GM23338 (cell line): ENCODE data around the gene SON. TPM values are rescaled to one million over a fixed set of nuclear protein-coding genes. Genes with fewer than 3 reads are reported as not detected.
A peak's percentile ranks its signal among the peaks of the same experiment; 100 is the strongest.

Experiments
- ATAC-seq: fragments of 200-7000 bp; cut with Tn5 transposase; 3 replicates; pipeline ENCODE4 v1.9.1; 2020
- DNase-seq: peaks from one replicate; pipeline ENCODE4 v3.0.0-alpha.2; 2015; ENCODE audit warnings: low spot score
- H2AFZ ChIP-seq: fragments of 200-600 bp; sonication (generic); 2 replicates; pipeline ENCODE4 v1.8.0; 2016; ENCODE audit warnings: antibody characterized with exemption, mild to moderate bottlenecking, moderate library complexity
- H3F3A ChIP-seq: fragments of 200-600 bp; sonication (generic); replicated peaks from 2 replicates; pipeline ENCODE4 v1.8.0; 2017; ENCODE audit warnings: antibody characterized with exemption, mixed run types, low read depth
- H3K27ac ChIP-seq: fragments of 200-600 bp; sonication (generic); 2 replicates; pipeline ENCODE4 v1.6.1; 2016; ENCODE audit warnings: low read depth
- H3K27me3 ChIP-seq: fragments of 200-600 bp; sonication (generic); 2 replicates; pipeline ENCODE4 v1.8.0; 2016; ENCODE audit warnings: mild to moderate bottlenecking, mixed run types, moderate library complexity; ENCODE audit not compliant: insufficient read depth
- H3K36me3 ChIP-seq: fragments of 200-600 bp; sonication (generic); 2 replicates; pipeline ENCODE4 v1.8.0; 2016; ENCODE audit warnings: mild to moderate bottlenecking; ENCODE audit not compliant: insufficient read depth
- H3K4me1 ChIP-seq: fragments of 200-600 bp; sonication (generic); 2 replicates; pipeline ENCODE4 v1.8.0; 2016; ENCODE audit warnings: mild to moderate bottlenecking, moderate library complexity; ENCODE audit not compliant: insufficient read depth
- H3K4me2 ChIP-seq: fragments of 200-600 bp; sonication (generic); 2 replicates; pipeline ENCODE4 v1.7.1; 2017; ENCODE audit warnings: mixed run types
- H3K4me3 ChIP-seq: fragments of 200-600 bp; sonication (generic); 2 replicates; pipeline ENCODE4 v1.6.1; 2016; ENCODE audit warnings: mixed run types
- H3K79me2 ChIP-seq: fragments of 200-600 bp; sonication (generic); replicated peaks from 2 replicates; pipeline ENCODE4 v1.8.0; 2017; ENCODE audit warnings: mild to moderate bottlenecking; ENCODE audit not compliant: insufficient read depth
- H3K9me2 ChIP-seq: fragments of 200-600 bp; sonication (generic); 2 replicates; pipeline ENCODE4 v1.8.0; 2017; ENCODE audit not compliant: insufficient read depth
- H4K20me1 ChIP-seq: fragments of 200-600 bp; sonication (generic); replicated peaks from 2 replicates; pipeline ENCODE4 v1.8.0; 2017; ENCODE audit warnings: mild to moderate bottlenecking; ENCODE audit not compliant: insufficient read depth
- H3K27ac Mint-ChIP-seq: 2 replicates; pipeline ENCODE4 v1.8.0; 2020; ENCODE audit warnings: inconsistent platforms, mild to moderate bottlenecking, moderate library complexity, mixed read lengths
- H3K27me3 Mint-ChIP-seq: 3 replicates; pipeline ENCODE4 v1.8.0; 2022; ENCODE audit warnings: low read depth, mild to moderate bottlenecking, moderate library complexity, mixed read lengths, inconsistent platforms; ENCODE audit not compliant: insufficient read depth, poor library complexity
- H3K36me3 Mint-ChIP-seq: 3 replicates; pipeline ENCODE4 v1.8.0; 2021; ENCODE audit warnings: low read depth, mild to moderate bottlenecking, inconsistent platforms, moderate library complexity, mixed read lengths
- H3K4me1 Mint-ChIP-seq: 3 replicates; pipeline ENCODE4 v1.8.0; 2020; ENCODE audit warnings: mild to moderate bottlenecking, inconsistent platforms, mixed read lengths
- H3K4me3 Mint-ChIP-seq: 3 replicates; pipeline ENCODE4 v1.8.0; 2021; ENCODE audit warnings: moderate library complexity, mild to moderate bottlenecking, inconsistent platforms, mixed read lengths
- H3K9me3 Mint-ChIP-seq: 3 replicates; pipeline ENCODE4 v1.8.0; 2020; ENCODE audit warnings: moderate library complexity, mild to moderate bottlenecking, inconsistent platforms, mixed read lengths
- CREB1 ChIP-seq: fragments of 250-450 bp; sonication (Bioruptor Pico); IDR thresholded peaks from 2 replicates; pipeline ENCODE4 v1.5.0; 2020; ENCODE audit warnings: low read depth, mild to moderate bottlenecking, moderate library complexity
- CTCF ChIP-seq, 2 experiments: fragments of 200-600 bp in 1 of 2; sonication (generic) in 1 of 2; conservative IDR thresholded peaks; 2 replicates each; pipeline versions ENCODE4 v1.5.1 to v1.6.1; 2016 to 2017; ENCODE audit warnings: antibody characterized with exemption in 2 of 2, low read depth in 2 of 2, mild to moderate bottlenecking in 2 of 2, moderate library complexity in 1 of 2
- ETS1 ChIP-seq: IDR thresholded peaks from 2 replicates; pipeline ENCODE4 v1.6.1; 2016; ENCODE audit warnings: antibody characterized with exemption
- EZH2 ChIP-seq: fragments of 200-600 bp; sonication (generic); IDR thresholded peaks from one replicate; pipeline ENCODE4 v1.8.0; 2017; ENCODE audit warnings: antibody characterized with exemption, mild to moderate bottlenecking, low read depth; ENCODE audit not compliant: unreplicated experiment
- EZH2phosphoT487 ChIP-seq: fragments of 200-600 bp; sonication (generic); IDR thresholded peaks from one replicate; pipeline ENCODE4 v1.8.1; 2018; ENCODE audit warnings: antibody characterized with exemption; ENCODE audit not compliant: unreplicated experiment
- JUNB ChIP-seq: IDR thresholded peaks from one replicate; pipeline ENCODE4 v1.6.1; 2016; ENCODE audit warnings: antibody characterized with exemption; ENCODE audit not compliant: unreplicated experiment
- NANOG ChIP-seq: IDR thresholded peaks from 2 replicates; pipeline ENCODE4 v1.6.1; 2016; ENCODE audit warnings: antibody characterized with exemption, borderline replicate concordance
- POLR2AphosphoS5 ChIP-seq: IDR thresholded peaks from 2 replicates; pipeline ENCODE4 v1.6.1; 2016; ENCODE audit warnings: antibody characterized with exemption, low read depth
- REST ChIP-seq: IDR thresholded peaks from one replicate; pipeline ENCODE4 v1.6.1; 2018; ENCODE audit warnings: antibody characterized with exemption; ENCODE audit not compliant: unreplicated experiment
- STAT1 ChIP-seq: IDR thresholded peaks from one replicate; pipeline ENCODE4 v1.6.1; 2016; ENCODE audit warnings: antibody characterized with exemption; ENCODE audit not compliant: unreplicated experiment
- ZNF114 ChIP-seq: fragments of 250-450 bp; sonication (Bioruptor Pico); IDR thresholded peaks from 2 replicates; pipeline ENCODE4 v1.5.0; 2020; ENCODE audit warnings: mild to moderate bottlenecking, moderate library complexity
- ZNF331 ChIP-seq: fragments of 250-450 bp; sonication (Bioruptor Pico); IDR thresholded peaks from 2 replicates; pipeline ENCODE4 v1.5.0; 2020; ENCODE audit warnings: low read depth, mild to moderate bottlenecking, moderate library complexity
- ZNF462 ChIP-seq: fragments of 250-450 bp; sonication (Bioruptor Pico); IDR thresholded peaks from 2 replicates; pipeline ENCODE4 v1.5.0; 2020; ENCODE audit warnings: mild to moderate bottlenecking, moderate library complexity
- polyA plus RNA-seq: library from polyadenylated mRNA; unstranded; fragments of >200 nt; fragmentation: Nextera tagmentation; extraction: Ambion mirVana; gene quantifications from 2 replicates; pipeline ENCODE4 v1.2.1, GENCODE V29; 2016
- total RNA-seq: library from RNA; depleted of rRNA; stranded (reverse); fragments of >200 nt; shearing (Covaris generic); gene quantifications from 2 replicates; pipeline ENCODE4 v1.2.3, GENCODE V29; 2014

The SON gene
- total and polyA plus RNA-seq, 2 experiments from 2014 or later, result 361 to 1,421 TPM

- ATAC-seq, result no peak
- Mint-ChIP-seq H3K4me1 (peaks cover 17% of the 10 kb centered on the region), H3K27ac (no peak overlapping the region), H3K9me3 (no peaks in the 10 kb centered on the region), H3K4me3 (no peak overlapping the region), H3K36me3 (no peaks in the 10 kb centered on the region), H3K27me3 (peaks cover 14% of the 10 kb centered on the region)
- Histone ChIP-seq H3F3A (peaks cover 8% of the 10 kb centered on the region; the same call in 1 of the 2 replicates), H3K9me2 (no peaks in the 10 kb centered on the region), H4K20me1 (no peaks in the 10 kb centered on the region), H3K27ac (no peak overlapping the region), H3K4me1 (peaks cover 3% of the 10 kb centered on the region), H3K4me3 (no peak overlapping the region), H3K36me3 (no peaks in the 10 kb centered on the region), H3K27me3 (no peaks in the 10 kb centered on the region), H2AFZ (peak overlapping the region; percentile 86), H3K79me2 (peaks cover 2% of the 10 kb centered on the region; the same call in 1 of the 2 replicates), H3K4me2 (no peak overlapping the region)
- no peak for DNase-seq
- TF ChIP-seq ZNF331 (CRISPR knock-in tag) (no peak), ZNF462 (CRISPR knock-in tag) (no peak), POLR2AphosphoS5 (no peak), CTCF (conservative IDR thresholded peaks at IDR 0.05; ENCODE audit: low read depth in 2 of 2) (no peak), REST (no peak), ZNF114 (CRISPR knock-in tag) (no peak), EZH2 (no peak), NANOG (no peak), CREB1 (CRISPR knock-in tag) (no peak), EZH2phosphoT487 (no peak), ETS1 (no peak), JUNB (no peak), STAT1 (no peak)
Observed at GRCh38 chr21:33495743-33496142, 47.1 kb upstream of the SON start.
